Bone marrow (tissue), 2 donors: ENCODE measurements around the gene FOXA2.

ENCODE experiments used
- DNase-seq, 2 donors: peaks; one replicate each; lab custom pipeline; 2025; lab: John Stamatoyannopoulos, UW

The FOXA2 gene

DNA sequence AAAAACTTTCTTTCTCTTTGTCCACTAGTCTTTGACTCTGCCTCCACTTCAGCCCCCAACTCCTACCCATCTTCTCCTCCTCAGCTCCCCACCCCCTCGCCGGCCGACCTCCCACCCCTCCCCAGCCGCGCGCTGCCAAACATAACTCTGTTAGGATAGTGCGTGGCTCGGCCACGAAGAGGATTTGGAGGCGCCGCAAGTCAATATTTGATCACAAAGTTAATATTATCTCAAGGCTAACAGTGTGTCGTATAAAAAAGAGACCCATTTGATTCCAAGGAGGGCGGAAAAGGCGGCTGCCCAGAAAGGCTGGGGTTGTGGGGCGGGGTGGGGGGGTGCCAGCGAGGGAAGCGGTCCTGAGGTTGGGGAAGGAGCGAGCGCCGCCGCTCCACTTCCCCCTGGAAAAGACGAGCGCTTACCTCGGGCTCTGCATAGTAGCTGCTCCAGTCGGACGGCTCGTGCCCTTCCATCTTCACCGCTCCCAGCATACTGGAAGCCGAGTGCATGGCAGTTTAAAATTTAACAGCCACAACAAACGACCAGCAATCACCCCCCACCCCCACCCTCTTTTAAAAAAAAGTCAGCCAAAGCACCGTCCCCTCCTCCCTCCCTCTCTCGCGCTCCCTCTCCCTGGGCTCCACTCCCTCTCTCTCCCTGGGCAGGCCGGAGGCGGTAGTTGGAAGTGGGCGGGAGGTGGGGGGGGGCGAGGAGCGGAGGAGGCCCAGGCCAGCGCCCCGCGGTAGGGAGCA lies 425 bp downstream of the FOXA2 start:
- DNase-seq: no peak

DNA sequence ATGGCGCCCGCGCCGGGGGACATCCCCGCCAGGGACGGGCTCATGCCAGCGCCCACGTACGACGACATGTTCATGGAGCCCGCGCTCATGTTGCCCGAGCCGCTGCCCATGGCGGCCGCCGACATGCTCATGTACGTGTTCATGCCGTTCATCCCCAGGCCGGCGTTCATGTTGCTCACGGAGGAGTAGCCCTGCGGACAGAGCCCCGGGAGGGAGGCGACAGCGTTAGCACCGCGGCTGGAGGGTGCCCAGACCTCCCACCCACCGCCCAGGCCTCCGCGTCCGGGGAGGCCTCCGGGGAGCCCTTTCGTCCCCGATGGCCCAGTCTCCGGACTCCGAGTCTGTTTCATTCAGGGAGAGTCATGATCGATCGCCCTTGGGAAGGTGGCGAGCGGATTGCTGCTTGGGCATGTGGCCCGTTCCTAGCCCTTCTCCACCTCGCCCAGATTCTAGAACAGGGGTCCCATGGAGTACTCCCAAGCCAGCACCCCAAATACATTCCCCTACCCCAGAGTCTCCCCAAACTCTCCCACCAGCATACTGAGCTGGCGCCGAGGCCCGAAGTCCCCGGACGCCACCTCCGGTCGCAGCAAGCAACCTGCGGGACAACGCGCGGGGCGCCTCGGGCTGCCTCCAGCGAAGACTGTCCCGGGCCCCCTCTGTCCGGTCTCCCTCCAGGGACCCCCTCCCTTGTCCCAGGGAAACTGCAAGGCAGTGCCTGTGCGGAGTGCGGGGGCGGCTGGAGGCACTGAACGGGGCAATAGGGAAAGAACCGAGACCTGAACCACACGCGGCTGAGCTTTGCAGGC lies 1.2 kb downstream of the FOXA2 start:
- DNase-seq: no peak

DNA sequence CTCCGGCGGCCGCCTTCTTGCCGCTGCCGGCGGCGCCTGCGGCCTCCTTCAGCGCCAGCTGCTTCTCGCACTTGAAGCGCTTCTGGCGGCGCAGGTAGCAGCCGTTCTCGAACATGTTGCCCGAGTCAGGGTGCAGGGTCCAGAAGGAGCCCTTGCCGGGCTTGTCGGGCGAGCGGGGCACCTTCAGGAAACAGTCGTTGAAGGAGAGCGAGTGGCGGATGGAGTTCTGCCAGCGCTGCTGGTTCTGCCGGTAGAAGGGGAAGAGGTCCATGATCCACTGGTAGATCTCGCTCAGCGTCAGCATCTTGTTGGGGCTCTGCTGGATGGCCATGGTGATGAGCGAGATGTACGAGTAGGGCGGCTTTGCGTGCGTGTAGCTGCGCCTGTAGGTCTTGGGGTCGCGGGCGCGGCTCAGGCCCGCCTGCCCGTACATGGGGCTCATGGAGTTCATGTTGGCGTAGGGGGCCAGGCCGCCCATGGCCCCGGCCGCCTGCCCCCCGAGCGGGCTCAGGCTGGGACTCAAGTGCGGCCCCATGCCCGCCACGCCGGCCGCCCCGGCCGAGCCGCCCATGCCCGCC lies 1.9 kb downstream of the FOXA2 start:
- no peak for DNase-seq

DNA sequence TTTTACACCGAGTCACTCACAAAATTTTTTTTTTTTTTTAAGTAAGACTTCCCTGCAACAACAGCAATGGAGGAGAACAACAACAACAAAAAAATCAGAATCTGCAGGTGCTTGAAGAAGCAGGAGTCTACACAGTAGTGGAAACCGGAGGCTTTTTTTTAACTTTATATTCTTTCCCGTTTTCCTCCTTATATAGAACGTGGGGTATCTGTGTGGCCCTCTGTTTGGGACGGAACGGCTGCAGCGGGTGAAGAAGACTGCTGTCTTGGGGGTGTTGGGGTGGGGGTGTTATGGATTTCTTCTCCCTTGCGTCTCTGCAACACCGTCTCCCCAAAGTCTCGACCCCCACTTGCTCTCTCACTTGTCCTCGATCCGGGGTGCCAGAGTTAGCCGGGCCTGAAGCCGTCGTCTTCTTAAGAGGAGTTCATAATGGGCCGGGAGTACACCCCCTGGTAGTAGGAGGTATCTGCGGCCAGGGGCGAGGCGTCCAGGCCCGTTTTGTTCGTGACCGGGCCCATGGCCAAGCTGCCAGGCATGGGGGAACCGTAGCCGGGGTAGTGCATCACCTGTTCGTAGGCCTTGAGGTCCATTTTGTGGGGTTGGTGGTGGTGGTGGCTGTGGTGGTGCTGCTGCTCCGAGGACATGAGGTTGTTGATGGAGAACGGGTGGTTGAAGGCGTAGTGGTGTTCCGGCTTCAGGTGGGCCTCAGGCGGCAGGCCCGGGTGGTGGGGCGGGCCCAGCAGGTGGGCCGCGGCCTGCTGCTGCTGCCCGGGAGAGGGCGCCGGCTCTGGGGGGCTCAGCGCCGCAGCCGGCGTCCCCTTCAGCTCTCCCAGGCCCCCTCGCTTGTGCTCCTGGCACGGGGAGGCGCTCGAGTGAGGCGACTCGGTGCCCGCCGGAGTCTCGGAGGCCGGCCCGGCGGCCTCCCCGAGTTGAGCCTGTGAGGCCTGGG lies 2.7 kb downstream of the FOXA2 start:
- DNase-seq: no peak

DNA sequence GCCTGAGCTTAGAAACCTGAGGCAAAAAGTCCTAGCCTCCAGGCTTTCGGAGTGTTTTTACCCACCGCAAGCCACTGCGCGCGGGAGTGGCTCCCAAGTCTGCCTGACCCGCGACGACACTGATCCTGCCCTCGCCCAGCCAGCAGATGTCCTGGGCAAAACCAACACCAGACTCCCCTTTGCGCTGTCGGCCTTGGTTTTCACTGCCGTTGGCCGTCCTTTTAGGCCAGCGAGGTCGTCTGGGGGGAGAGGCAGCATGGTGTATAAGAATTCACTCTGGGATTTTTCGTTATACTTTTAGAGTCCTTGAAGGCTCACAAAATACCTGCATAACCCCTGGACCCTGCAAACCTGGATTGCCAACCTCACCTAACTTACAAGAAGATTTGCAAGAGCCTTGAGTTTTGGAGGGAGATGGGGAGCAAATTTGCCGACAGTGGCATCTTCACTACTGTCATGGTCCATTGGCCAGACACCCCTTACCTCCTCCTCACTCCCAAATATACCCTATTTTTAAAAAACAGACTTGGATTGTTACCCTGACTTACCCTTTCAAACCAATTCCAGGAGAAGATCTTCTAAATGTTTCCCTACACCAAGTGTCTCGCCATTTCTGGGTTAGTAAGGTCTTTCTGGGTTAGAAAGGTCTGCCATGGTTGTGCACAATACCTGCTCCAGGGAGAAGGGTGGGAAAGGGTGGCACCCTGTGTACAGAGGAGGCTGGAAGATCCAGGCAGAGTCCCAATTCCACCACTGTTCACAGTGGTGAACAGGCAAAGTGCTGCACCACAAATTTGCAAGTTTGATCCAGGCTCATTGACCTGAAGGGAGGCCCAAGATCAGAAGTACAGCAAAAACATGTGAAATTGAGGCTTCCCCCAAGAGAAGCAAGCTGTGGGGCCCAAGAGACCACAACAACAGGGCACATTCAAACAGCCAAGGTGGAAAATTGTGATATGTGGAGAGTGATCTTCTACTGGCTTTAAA lies 4.4 kb downstream of the FOXA2 start:
- DNase-seq: no peak

DNA sequence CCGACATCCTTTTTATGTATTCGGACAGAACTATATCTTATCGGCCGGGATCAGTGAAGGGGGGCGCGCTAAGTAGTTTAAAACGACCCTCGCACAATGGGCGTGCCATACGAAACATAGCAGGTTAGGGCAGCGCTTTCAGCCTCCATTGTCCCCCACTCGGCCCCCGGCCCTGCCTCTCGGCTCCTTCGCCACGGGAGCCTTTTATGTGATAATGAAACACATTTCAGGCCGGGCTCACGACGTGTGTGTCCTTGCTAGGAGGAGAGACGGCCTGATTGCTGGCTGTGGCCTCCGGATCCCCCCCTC lies 5.3 kb downstream of the FOXA2 start:
- no peak for DNase-seq

DNA sequence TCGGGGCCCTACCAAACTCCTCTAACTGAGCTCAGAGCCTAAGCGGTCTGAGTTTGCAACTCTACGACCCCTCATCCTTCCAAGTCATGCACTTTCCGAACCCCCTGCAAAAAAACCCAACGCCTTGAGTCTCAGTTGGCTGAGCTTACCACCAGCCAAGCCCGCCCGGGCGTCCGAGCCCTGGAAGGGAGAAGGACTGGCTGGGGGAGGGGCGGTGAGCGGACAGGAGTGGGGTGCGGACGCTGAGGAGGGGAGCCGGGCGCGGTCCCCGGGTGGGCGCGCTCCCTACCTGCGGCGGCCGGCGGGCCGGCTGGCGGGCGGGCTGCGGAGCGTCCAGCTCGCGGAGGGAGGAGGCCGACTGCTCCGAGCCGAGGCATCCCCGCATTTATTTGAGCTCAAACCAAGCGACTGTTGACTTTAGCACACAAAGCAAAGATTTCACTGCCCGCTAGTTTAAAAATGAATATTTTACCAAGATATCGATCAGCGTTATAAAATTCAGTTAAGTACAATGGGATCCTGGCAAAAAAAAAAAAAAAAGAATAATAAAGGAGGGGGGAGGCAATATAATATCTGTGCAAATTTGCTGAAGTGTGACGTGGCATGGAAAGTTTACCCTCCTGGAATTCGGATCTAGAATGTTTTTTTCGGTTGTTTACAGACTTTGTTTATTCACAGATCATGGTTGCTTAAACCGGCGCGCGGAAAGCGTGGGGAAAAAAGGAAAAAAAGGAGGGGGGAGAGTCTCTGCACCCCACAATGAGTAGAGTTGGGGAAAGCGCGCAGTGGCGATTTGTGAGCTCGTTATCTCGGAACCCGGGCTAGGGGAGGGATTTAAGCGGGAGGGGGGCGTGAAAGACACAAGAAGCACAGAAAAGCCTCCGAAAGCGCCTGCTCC lies 5.9 kb downstream of the FOXA2 start:
- no peak for DNase-seq

DNA sequence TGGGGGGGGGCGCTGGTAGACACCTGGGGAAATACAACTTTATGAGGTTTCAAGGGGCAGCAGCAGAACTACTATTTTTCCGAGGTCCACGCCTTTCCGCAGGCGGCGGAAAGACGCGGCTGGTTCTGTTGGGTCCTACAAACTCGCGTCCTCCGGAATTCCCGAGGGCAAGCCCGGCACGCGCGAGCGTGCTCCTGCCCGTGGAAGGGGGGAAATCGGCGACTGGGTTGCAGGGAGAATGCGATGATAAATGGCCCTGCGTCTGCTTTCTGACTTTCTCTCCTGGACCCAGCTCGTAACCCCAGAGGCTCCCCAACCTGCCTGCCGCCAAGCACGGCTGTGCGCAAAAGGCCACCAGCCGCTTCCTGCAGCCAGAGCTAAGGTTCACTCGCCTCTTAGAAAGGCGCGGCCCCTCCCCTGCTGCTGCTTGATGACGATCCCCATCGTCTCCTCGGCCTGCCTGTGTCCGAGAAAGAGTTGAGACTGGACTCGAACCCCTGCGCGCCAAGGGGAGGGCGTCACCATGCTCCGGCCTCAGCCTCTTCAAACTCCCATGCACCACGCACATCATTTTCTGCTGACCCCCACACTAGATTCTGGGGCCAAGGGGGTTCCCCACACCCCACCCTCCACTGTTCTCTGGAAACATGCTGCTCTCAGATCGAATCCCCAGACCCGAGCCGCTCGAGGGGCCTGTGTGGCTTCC lies 6.7 kb downstream of the FOXA2 start:
- no peak for DNase-seq

DNA sequence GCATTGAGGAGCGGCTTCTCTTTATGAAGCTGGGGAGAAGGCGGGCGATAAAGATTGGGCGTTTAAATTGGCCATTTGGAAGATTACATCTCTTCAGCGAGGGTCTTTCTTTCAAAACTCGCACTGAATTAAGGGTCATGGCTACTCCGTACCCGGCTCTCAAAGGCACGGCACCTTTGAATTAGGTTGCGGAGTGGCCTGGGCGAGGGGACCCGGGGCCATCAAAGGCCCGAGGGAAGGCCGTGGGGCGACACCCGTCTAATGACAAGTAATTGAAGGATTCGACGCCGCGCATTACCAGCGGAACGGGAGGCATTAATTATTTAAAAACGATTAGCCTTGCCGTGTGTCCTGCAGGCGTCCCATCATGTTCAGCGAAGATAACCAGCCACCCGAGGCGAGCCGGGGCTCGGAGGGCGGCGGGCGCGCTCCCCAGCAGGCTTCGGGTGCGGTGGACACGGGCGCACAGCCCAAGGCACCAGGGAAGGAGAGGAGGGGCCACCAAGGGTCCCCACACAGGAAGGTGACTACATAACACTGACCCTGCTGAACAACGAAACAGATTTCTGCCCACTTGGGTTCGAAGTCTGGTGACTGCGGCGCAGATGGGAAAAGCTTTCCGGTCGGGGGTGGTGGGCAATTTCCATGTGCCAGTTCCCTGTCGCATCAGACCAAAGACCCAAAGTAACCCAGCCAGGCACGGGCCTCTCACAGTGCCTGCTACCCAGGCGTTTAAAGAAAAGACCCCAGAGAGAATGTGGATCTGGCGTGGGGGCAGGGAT lies 7.4 kb downstream of the FOXA2 start:
- no peak for DNase-seq

DNA sequence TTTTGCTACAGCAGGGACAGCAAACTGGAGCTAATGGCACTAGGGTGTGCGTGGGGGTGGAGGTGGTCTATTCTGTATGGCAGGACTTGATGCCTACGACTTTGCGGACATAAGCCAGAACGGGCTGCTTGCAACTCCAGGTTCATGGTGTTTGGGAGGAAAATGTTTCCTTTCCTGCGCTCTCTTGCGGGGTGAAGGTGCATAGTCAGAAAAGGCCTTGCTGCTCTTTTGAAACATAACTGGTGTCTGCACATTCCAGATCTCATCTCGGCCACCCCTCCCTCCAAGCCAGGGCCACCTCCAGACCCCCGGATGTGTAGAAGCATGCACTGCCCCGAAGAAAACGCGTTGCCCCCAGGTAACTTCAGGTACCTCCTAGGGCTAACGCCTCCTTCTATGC lies 8.1 kb downstream of the FOXA2 start:
- no peak for DNase-seq

DNA sequence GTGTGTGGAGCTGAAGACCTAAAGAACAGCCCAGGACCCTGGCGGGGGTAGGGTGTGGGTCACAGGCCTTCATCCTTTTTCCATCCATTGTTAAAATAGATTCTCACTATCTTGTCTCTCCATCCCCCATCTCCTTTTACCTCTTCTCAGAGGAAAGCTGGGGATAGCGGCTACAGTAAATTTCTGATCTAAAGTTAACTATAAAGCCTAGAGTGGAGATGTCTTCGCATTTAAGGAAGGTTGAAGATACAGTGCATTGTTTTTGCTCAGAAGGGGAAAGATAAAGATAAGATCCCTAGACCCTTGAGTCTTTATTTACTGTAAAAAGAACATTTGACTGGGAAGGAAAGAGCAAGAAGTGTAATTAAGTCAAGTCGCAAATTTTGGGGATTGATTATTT lies 8.6 kb downstream of the FOXA2 start:
- no peak for DNase-seq

DNA sequence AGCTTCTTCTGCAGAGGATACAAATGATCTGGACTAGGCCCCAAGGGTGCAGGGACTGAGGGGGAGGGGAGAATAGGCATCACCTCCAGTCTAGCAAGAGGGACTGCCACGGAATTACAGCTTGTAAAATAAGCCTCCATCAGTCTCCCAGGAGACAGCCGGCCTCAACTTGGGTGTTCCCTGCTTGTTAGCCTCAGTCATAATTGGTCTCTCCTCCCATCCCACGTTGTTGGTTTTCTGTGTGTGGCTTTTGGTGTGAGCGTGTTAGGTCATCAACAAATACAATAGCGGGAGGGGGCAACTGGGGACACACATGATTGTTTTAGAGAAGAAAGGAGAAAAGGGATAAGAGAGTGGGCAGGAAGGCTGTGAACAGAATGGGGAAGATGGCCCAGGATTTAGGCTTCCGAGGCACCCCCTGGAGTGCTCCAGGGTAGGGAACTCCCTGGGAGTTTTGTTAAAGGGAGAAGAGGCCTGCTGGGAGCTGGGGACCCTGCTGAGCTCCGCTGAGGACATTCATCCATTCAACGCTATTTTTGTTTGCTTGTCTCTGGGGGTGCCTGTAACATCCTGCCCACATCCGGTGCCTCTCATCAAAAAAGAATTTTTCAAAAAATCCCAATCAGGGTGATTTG lies 9.2 kb downstream of the FOXA2 start:
- DNase-seq: no peak

DNA sequence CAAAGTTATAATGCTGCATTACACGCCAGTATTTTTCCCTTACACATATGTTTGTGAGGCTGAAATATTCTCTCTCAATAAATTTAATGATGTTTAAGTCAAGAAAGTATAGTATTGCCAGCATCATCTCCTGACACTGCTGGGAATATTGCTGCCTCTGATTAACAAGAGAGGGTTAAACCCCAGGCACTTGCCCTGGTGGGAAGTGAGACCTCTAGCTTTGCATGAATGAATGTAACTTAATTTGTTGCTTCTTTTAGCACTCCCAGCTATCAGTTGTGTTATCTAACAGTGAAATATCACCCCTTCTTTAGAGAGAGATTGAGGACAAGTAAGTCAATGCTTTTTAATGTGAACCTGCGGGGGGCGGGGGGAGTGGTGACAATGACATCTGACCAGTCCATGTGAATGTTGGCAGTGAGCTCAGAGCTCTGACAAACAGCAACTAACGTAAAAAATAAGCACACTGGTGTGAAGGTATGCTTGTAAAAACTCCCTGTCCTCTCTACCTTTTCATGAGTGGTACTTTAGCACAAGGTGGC lies 9.8 kb downstream of the FOXA2 start:
- DNase-seq: no peak

DNA sequence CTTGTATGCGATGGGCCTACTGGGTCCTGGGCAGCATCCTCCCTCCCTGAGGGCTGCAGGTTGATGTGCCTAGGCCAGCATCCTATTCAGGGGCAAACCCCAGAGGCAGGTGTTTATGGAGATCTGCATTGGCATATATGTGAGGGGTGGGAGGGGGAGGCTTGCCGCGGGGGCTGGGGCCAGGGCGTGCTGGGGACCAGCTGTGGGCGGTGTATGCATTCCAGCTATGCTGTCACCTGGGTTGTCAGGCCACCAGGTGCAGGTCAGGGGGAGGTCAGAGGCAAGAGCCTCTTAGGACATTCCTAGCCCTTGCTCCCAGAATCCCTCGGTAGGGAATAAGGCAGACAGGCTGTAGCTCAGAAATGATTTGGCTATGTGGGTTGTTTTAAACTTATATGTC lies 11.9 kb downstream of the FOXA2 start:
- DNase-seq: no peak

DNA sequence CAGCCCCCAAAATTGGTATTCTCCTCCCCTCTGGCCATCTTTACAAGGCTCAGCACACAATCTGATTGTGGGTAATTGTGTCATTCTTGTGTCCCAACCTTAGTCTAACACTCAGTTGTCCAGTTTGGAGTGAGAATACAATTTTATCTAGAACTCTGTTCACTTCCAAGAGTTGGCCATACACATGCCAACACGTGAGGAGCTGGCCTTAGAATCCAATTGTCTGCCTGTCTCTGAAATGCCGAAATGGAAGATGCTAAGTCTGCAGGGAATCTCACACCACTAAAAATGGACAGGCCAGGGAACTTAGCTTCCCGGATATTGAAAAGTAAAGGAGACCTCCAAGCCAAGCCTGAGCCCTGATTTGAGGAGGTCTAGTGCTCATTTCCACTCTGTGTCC lies 12.3 kb downstream of the FOXA2 start:
- DNase-seq: no peak

DNA sequence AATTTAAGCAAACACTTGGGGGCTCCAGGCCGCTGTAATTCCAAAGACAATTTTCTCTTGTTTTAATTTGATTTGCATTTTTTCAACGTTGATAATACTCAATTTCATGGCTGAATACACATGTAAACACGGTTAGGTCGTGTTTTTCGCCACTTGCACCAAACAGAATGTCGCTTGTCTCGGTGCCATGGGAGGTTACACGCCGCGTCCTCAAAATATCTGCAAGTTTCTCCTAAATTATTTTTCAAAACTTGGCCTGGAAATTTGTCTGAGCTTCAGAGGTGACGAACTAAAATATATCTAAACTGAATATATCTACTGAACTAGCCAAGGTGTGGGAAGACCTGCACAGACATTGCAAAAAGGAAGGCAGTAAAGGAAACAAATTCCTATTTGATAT lies 15.0 kb downstream of the FOXA2 start:
- DNase-seq: no peak

DNA sequence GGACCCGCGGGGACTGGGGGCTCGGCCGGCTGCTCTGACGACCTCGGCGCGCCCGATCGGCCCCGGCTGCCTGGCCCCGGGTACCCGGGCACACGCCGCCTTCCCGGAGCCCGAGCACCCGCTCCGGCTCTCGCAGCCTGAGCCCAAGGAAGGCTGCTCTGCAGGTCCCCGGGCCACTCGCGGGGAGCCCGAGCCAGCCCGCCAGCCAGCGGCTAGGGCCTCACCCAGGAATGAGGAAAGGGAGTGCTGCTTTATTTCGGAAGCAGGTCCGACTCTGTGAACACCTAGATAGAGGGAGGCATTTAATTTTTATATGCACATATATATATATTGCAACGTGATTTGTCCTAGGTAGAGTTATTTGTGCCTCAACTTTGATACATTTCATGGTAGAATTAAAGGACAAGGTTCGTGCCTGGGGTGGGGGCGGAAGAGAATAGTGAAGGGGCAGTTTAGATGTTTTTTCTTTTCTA lies 15.5 kb downstream of the FOXA2 start:
- no peak for DNase-seq
